Non-pigmented ciliary epithelial cell (primary cell): ENCODE measurements around the gene DNMT1.
"Not testable (repeated sequence)": the region's sequence is repeated elsewhere in the genome, so short reads cannot be mapped to it uniquely, and the experiment has no call there.

Experiments
- DNase-seq: peaks from one replicate; pipeline ENCODE4 v3.0.0-alpha.2; 2010; ENCODE audit warnings: low read depth

DNMT1 gene

GRCh38 chr19:10220695-10221094 lies 25.9 kb upstream of the DNMT1 start:
- DNase-seq, result no peak

GRCh38 chr19:10219678-10220077 lies 24.9 kb upstream of the DNMT1 start:
- no peak for DNase-seq

- DNase-seq, result no peak
Measured at GRCh38 chr19:10217085-10217484, 22.3 kb upstream of the DNMT1 start.

GRCh38 chr19:10214784-10215183 lies 20.0 kb upstream of the DNMT1 start:
- no peak for DNase-seq

- no peak for DNase-seq
Measured at GRCh38 chr19:10211691-10212090, 16.9 kb upstream of the DNMT1 start.

GRCh38 chr19:10211061-10211460 lies 16.3 kb upstream of the DNMT1 start:
- DNase-seq, result no peak

- DNase-seq, result no peak
Measured at GRCh38 chr19:10209315-10209714, 14.6 kb upstream of the DNMT1 start.

- no peak for DNase-seq
Measured at GRCh38 chr19:10207026-10207425, 12.3 kb upstream of the DNMT1 start.

GRCh38 chr19:10206226-10206885 lies 11.6 kb upstream of the DNMT1 start:
- DNase-seq, result no peak

- no peak for DNase-seq
Measured at GRCh38 chr19:10205636-10206035, 10.9 kb upstream of the DNMT1 start.

- no peak for DNase-seq
Measured at GRCh38 chr19:10203686-10204085, 8.9 kb upstream of the DNMT1 start.

- no peak for DNase-seq
Measured at GRCh38 chr19:10201176-10201575, 6.4 kb upstream of the DNMT1 start.

- not testable (repeated sequence) for DNase-seq
Measured at GRCh38 chr19:10200101-10200500, 5.3 kb upstream of the DNMT1 start.

GRCh38 chr19:10198889-10199644 lies 4.3 kb upstream of the DNMT1 start:
- not testable (repeated sequence) for DNase-seq

- DNase-seq, result no peak
Measured at GRCh38 chr19:10195199-10195519, 406 bp upstream of the DNMT1 start.

GRCh38 chr19:10193790-10194499 lies 808 bp downstream of the DNMT1 start:
- no peak for DNase-seq

GRCh38 chr19:10192922-10193321 lies 1.8 kb downstream of the DNMT1 start:
- no peak for DNase-seq

GRCh38 chr19:10191347-10191746 lies 3.4 kb downstream of the DNMT1 start:
- DNase-seq, result no peak

- DNase-seq, result no peak
Measured at GRCh38 chr19:10190026-10190425, 4.7 kb downstream of the DNMT1 start.

GRCh38 chr19:10189616-10190015 lies 5.1 kb downstream of the DNMT1 start:
- no peak for DNase-seq

- no peak for DNase-seq
Measured at GRCh38 chr19:10187315-10187714, 7.4 kb downstream of the DNMT1 start.

GRCh38 chr19:10184636-10185035 lies 10.1 kb downstream of the DNMT1 start:
- DNase-seq, result no peak

- no peak for DNase-seq
Measured at GRCh38 chr19:10183926-10184325, 10.8 kb downstream of the DNMT1 start.
